ENCODE data around the gene DCAF12L2.
"Not testable (repeated sequence)": the region's sequence is repeated elsewhere in the genome, so short reads cannot be mapped to it uniquely, and the experiment has no call there.

Gene DCAF12L2

GRCh38 chrX:126165721-126166461 is at the start of gene DCAF12L2:
Gene DCAF12L2, minus strand, starts transcription at chrX:126166289. Its CDS starts 365 bp downstream, at chrX:126165924.
- no peak within 1 kb of the TSS for H3K4me3 ChIP-seq (ENCODE audit: low read depth, low read length)
- no peak for TF ChIP-seq CTCF (IDR thresholded peaks at IDR 0.05; ENCODE audit: low read depth, low read length)

DNA sequence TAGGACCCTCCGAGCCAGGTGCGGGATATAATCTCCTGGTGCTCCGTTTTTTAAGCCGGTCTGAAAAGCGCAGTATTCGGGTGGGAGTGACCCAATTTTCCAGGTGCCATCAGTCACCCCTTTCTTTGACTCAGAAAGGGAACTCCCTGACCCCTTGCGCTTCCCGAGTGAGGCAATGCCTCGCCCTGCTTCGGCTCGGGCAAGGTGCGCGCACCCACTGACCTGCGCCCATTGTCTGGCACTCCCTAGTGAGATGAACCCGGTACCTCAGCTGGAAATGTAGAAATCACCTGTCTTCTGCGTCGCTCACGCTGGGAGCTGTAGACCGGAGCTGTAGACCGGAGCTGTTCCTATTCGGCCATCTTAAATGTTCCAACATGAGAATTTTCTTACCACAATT is 24.8 kb upstream of the DCAF12L2 start:
- not testable (repeated sequence) for H3K4me3 ChIP-seq (ENCODE audit: low read depth, low read length)

DNA sequence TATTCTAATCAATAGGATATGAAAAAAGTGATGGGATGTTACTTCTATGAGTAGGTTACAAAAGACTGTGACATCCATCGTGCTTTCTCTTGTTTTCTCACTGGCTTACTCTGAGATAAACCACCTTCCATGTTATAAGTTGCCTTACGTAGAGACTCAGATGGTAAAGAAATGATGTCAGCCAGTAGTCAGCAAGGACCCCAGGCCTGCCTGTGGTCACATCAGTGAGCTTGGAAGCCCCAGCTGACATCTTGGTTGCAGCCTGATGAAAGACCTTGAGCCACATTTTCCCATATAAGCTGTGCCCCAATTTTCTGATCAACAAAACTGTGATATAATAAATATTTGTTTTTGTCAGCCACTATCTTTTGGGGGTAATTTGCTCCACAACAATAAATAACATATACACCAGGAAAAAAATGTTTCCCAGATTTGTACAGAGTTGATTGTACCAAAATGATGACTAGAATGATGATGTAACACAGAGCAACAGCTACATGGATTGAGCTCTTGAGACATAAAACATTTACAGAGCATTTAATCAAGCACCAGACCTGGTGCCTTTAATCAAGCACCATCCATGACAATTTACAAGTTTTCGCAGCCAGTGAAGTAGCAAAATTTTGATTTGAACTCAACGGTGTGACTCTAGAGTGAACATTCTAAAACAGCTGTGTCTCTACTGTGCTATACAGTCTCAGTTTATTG is 11.2 kb upstream of the DCAF12L2 start:
- no peak overlapping the region for H3K4me3 ChIP-seq (ENCODE audit: low read depth, low read length)
- no peak for TF ChIP-seq CTCF (IDR thresholded peaks at IDR 0.05; ENCODE audit: low read depth, low read length)

GRCh38 chrX:126170720-126171119 is 4.6 kb upstream of the DCAF12L2 start:
- TF ChIP-seq CTCF (IDR thresholded peaks at IDR 0.05; ENCODE audit: low read depth, low read length), result no peak
- H3K4me3 ChIP-seq (ENCODE audit: low read depth, low read length), result no peak overlapping the region

DNA sequence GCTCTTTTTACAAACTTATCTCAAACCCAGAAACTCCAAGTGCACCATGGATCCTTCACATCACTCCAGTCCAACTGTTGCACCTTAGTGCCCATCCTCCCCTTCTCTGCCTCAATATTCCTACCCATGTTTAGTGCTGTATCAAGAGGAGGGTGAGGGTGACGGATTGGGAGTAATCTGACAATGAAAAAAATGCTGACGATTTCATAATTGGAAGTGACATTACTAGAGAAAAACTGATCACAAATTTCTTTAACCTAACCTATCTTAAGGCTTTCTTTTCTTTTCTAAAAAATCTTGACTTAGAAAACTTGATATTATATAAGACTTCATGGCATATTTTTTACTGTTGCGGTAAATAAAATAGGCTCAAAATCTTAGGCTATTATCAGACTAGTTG is 1.5 kb upstream of the DCAF12L2 start:
- H3K4me3 ChIP-seq (ENCODE audit: low read depth, low read length), result no peak overlapping the region
- no peak for TF ChIP-seq CTCF (IDR thresholded peaks at IDR 0.05; ENCODE audit: low read depth, low read length)

DNA sequence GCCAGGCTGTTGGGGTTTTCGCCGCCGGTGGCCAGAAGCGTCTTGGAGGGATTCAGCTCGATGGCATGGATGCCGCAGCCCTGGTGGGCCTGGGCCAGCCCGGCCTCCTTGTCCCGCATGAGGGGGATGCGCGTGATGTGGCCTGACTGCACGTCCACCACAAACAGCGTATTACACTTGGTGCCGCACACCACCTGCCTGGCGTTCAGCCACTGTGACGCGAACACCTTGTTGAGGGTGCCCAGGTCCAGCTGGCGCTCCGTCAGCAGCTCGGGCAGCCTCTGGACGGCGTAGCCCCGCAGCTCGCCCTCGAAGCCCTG is 728 bp downstream of the DCAF12L2 start:
- H3K4me3 ChIP-seq (ENCODE audit: low read depth, low read length), result no peak overlapping the region
- no peak for TF ChIP-seq CTCF (IDR thresholded peaks at IDR 0.05; ENCODE audit: low read depth, low read length)

- TF ChIP-seq CTCF (IDR thresholded peaks at IDR 0.05; ENCODE audit: low read depth, low read length), result no peak
- no peak overlapping the region for H3K4me3 ChIP-seq (ENCODE audit: low read depth, low read length)
Observed at GRCh38 chrX:126164689-126165400, 1.2 kb downstream of the DCAF12L2 start.
